DND-41 (cell line): ENCODE data around the gene CIDEA.

Experiments
- EZH2 ChIP-seq: IDR thresholded peaks from 3 replicates; pipeline ENCODE4 v1.6.1; 2012; ENCODE audit warnings: borderline replicate concordance, low read depth, mild to moderate bottlenecking, moderate library complexity, low read length, inconsistent platforms; ENCODE audit not compliant: severe bottlenecking
- TF ChIP-seq, protein P1 (sequence below): IDR thresholded peaks from 2 replicates; pipeline ENCODE4 v1.5.1; 2012; ENCODE audit warnings: borderline replicate concordance, low read length, moderate library complexity, mild to moderate bottlenecking; ENCODE audit not compliant: poor library complexity, severe bottlenecking; ENCODE audit errors: extremely low read depth

DNA sequence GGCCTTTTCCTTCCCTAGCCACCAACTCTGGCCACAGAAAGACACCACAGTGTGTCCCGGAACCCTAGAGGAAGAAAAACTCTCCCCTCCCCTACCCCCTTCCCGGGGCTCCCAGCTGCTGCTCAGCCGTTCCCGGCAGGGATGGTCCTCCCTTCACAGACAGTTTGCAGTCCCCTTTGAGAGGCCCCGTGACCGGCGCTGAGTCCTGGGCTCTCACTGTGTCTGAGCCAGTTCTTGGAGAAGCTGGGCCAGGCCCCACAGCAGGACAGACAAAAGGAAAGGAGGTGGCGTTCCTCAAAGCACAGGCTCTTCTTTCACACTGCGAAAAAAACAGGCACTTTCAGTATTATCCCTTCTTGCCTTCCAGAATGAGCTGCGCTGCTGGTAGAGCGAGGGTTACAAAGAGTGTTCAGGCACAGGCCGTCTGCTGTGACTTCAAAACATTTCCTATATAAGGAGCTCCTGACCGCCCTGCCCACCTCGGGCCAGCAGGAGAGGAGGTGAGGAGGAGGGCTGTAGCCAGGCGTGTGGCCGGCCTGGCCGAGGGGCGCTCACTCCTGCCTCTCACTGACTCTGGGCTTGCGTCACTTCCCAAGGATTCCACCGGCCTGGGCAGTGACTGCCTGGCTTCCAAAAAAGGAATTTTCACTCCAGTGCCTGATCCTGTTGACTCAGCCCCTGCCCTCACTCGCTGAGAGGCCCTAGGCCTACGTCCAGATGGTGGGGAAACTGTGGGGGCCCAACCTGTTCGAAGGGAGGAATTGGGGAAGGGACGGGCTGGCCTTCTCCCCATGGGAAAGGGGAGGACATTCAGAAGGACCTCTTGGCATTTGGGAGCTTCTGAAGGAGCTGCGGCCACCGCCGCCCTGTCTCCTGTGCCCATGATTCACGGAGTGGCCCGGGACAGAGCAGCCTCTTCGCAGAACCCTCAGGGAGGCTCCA is 24.9 kb downstream of the CIDEA start:
- TF ChIP-seq EZH2, result no peak
- TF ChIP-seq, protein P1, sequence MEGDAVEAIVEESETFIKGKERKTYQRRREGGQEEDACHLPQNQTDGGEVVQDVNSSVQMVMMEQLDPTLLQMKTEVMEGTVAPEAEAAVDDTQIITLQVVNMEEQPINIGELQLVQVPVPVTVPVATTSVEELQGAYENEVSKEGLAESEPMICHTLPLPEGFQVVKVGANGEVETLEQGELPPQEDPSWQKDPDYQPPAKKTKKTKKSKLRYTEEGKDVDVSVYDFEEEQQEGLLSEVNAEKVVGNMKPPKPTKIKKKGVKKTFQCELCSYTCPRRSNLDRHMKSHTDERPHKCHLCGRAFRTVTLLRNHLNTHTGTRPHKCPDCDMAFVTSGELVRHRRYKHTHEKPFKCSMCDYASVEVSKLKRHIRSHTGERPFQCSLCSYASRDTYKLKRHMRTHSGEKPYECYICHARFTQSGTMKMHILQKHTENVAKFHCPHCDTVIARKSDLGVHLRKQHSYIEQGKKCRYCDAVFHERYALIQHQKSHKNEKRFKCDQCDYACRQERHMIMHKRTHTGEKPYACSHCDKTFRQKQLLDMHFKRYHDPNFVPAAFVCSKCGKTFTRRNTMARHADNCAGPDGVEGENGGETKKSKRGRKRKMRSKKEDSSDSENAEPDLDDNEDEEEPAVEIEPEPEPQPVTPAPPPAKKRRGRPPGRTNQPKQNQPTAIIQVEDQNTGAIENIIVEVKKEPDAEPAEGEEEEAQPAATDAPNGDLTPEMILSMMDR, result no peak
